ENCODE measurements around the gene TAF13. TPM values are rescaled to one million over a fixed set of nuclear protein-coding genes. Genes with fewer than 3 reads are reported as not detected.
A peak's percentile ranks its signal among the peaks of the same experiment; 100 is the strongest.

The TAF13 gene
- total and polyA plus RNA-seq, 9 of the 15 experiments (the other 6 are each of a cell fraction or from before 2014, with no cell fraction given), result 14.9 to 77.2 (median 38.7) TPM

DNA sequence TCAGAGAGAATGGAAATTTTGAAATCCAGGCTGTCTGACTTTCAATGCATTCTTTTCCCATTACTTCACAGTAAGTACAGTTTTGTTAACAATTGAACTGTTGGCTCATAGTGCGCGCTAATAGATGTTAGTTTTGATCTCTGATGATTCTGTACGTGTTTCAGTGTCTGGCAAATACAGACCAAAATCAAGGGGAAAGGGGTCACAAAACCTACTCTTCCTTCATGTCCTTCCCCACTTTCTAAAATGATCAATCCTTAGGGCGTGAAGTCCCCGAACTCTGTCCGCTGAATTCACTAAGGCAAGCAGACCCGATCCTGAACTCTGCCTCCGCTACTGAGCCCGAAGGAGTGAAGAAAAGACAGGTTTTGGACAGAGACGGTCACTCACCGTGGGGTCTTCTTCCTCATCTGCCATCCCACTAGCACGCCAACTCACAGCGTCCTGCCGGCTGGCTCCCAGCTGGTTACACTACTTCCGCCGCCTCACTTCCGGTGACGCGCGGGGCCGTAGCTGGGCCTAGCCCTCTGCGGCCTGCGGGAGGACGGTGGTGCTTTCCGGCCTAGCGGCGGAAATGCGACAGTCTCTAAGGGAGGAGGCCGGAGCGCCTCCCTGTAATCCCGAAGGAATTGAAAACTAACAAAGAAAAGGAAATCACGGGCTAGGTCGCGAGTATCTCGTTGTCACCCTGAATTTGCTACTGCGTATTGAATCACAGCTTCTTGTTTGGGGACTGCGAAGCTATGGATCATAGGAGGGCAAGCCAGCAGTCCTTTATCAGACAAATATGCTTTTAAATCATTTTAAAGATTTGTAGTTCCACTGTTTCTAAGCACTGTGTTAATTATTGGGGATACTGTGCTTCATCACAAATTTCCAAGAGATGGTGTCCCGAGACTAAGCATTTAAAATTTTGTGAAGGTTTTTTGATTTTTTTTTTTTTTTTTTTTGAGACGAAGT lies at the start of gene TAF13 (continued):
- TF ChIP-seq, protein P1, sequence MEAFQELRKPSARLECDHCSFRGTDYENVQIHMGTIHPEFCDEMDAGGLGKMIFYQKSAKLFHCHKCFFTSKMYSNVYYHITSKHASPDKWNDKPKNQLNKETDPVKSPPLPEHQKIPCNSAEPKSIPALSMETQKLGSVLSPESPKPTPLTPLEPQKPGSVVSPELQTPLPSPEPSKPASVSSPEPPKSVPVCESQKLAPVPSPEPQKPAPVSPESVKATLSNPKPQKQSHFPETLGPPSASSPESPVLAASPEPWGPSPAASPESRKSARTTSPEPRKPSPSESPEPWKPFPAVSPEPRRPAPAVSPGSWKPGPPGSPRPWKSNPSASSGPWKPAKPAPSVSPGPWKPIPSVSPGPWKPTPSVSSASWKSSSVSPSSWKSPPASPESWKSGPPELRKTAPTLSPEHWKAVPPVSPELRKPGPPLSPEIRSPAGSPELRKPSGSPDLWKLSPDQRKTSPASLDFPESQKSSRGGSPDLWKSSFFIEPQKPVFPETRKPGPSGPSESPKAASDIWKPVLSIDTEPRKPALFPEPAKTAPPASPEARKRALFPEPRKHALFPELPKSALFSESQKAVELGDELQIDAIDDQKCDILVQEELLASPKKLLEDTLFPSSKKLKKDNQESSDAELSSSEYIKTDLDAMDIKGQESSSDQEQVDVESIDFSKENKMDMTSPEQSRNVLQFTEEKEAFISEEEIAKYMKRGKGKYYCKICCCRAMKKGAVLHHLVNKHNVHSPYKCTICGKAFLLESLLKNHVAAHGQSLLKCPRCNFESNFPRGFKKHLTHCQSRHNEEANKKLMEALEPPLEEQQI (IDR thresholded peaks at IDR 0.05), result no peak
- TF ChIP-seq AFF4 (CRISPR knock-in tag; IDR thresholded peaks at IDR 0.05) (no peak), GATAD2A (IDR thresholded peaks at IDR 0.05) (no peak), GABPB1 (CRISPR knock-in tag; IDR thresholded peaks at IDR 0.05) (peak; percentile 96), ZNF507 (tag; conservative IDR thresholded peaks at IDR 0.05) (no peak), PATZ1 (CRISPR knock-in tag; IDR thresholded peaks at IDR 0.05; ENCODE audit: borderline replicate concordance) (no peak), CREB5 (CRISPR knock-in tag; IDR thresholded peaks at IDR 0.05) (no peak)
- TF ChIP-seq, protein P2, sequence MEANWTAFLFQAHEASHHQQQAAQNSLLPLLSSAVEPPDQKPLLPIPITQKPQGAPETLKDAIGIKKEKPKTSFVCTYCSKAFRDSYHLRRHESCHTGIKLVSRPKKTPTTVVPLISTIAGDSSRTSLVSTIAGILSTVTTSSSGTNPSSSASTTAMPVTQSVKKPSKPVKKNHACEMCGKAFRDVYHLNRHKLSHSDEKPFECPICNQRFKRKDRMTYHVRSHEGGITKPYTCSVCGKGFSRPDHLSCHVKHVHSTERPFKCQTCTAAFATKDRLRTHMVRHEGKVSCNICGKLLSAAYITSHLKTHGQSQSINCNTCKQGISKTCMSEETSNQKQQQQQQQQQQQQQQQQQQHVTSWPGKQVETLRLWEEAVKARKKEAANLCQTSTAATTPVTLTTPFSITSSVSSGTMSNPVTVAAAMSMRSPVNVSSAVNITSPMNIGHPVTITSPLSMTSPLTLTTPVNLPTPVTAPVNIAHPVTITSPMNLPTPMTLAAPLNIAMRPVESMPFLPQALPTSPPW (CRISPR knock-in tag; IDR thresholded peaks at IDR 0.05), result peak; percentile 47; the same call in 1 of the 2 replicates
